Measurements from ENCODE around the gene BRF1.
"Not testable (repeated sequence)": the region's sequence is repeated elsewhere in the genome, so short reads cannot be mapped to it uniquely, and the experiment has no call there.

Gene BRF1

GRCh38 chr14:105316577-105316941 is 15.8 kb upstream of the BRF1 start:
- no peak for DNase-seq (ENCODE audit: low spot score)

GRCh38 chr14:105315941-105316576 is 15.3 kb upstream of the BRF1 start:
- DNase-seq (ENCODE audit: low spot score): no peak

GRCh38 chr14:105315211-105315721 is 14.5 kb upstream of the BRF1 start:
- DNase-seq (ENCODE audit: low spot score): no peak

GRCh38 chr14:105314287-105315200 is 13.7 kb upstream of the BRF1 start, which contains the start of gene PACS2:
Gene PACS2, plus strand, starts transcription at chr14:105314748. Its CDS starts 171 bp downstream, at chr14:105314919.
- peak; percentile 57 for DNase-seq (ENCODE audit: low spot score)

- DNase-seq (ENCODE audit: low spot score): peak; percentile 10
These were observed 12.8 kb upstream of the BRF1 start for GRCh38 chr14:105313381-105314286.

- no peak for DNase-seq (ENCODE audit: low spot score)
These were observed 12.2 kb upstream of the BRF1 start for GRCh38 chr14:105312973-105313372.

GRCh38 chr14:105311838-105312237 is 11.0 kb upstream of the BRF1 start:
- DNase-seq (ENCODE audit: low spot score): no peak

- no peak for DNase-seq (ENCODE audit: low spot score)
These were observed 8.6 kb upstream of the BRF1 start for GRCh38 chr14:105309371-105309770.

GRCh38 chr14:105307052-105307727 is 6.4 kb upstream of the BRF1 start:
- no peak for DNase-seq (ENCODE audit: low spot score)

- no peak for DNase-seq (ENCODE audit: low spot score)
These were observed 5.0 kb upstream of the BRF1 start for GRCh38 chr14:105305791-105306190.

GRCh38 chr14:105305345-105305744 is 4.5 kb upstream of the BRF1 start:
- no peak for DNase-seq (ENCODE audit: low spot score)

- DNase-seq (ENCODE audit: low spot score): no peak
These were observed 3.8 kb upstream of the BRF1 start for GRCh38 chr14:105304565-105304964.

GRCh38 chr14:105303949-105304348 is 3.1 kb upstream of the BRF1 start:
- DNase-seq (ENCODE audit: low spot score): no peak

GRCh38 chr14:105301915-105302249 is 1.1 kb upstream of the BRF1 start:
- not testable (repeated sequence) for DNase-seq (ENCODE audit: low spot score)

GRCh38 chr14:105301103-105301914 is 508 bp upstream of the BRF1 start:
- DNase-seq (ENCODE audit: low spot score): peak; percentile 86

- no peak for DNase-seq (ENCODE audit: low spot score)
These were observed 903 bp downstream of the BRF1 start for GRCh38 chr14:105299654-105300541.

GRCh38 chr14:105297311-105297710 is 3.5 kb downstream of the BRF1 start:
- not testable (repeated sequence) for DNase-seq (ENCODE audit: low spot score)

- peak; percentile 37 for DNase-seq (ENCODE audit: low spot score)
These were observed 6.6 kb downstream of the BRF1 start for GRCh38 chr14:105294142-105294597.

Measured in SK-N-DZ (cell line).